Suppressor macrophage (primary cell): ENCODE measurements around the gene AZIN2.
A peak's percentile ranks its signal among the peaks of the same experiment; 100 is the strongest.
"Not testable (repeated sequence)": the region's sequence is repeated elsewhere in the genome, so short reads cannot be mapped to it uniquely, and the experiment has no call there.

Source experiments
- DNase-seq, 4 experiments: peaks; one replicate each; pipeline ENCODE4 v3.0.0-alpha.2; 2020 to 2022

Gene AZIN2

GRCh38 chr1:33057095-33057494 is 23.9 kb upstream of the AZIN2 start:
- no peak for DNase-seq

GRCh38 chr1:33060579-33061083 is 20.3 kb upstream of the AZIN2 start:
- DNase-seq = peak; percentile 67 to 79 (median 76)

DNA sequence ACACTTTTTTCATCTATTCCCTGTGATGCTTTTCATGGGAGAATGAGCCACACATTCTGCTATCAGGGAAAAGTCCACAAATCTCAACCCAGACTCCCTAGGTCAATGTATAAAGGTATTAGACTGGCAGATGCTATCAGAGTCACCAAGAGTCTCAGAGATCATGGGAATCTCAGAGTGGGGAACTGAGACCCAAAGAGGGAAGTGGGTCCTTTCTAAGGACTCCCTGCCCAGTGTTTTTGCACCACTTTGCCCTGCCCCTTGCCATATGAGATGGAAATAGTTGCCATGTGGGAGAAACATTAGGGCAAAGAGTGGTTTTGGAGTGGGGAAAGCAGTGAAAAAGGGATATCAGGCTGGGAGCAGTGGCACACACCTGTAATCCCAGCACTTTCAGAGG is 19.1 kb upstream of the AZIN2 start:
- peak; percentile 22 to 59 (median 48) for DNase-seq

DNA sequence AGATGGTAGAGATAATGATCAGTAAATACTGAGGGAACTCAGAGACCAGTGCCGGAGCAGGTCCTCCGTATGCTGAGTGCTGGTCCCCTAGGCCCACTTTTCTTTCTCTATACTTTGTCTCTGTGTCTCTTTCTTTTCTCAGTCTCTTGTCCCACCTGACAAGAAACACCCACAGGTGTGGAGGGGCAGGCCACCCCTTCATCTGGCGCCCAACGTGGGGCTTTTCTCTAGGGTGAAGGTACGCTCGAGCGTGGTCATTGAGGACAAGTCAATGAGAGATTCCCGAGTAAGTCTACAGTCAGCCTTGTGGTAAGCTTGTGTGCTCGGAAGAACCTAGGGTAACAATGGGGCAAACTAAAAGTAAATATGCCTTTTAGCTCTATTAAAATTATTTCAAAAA is 16.7 kb upstream of the AZIN2 start:
- DNase-seq = peak in 1 of 4 experiments; percentile 35

DNA sequence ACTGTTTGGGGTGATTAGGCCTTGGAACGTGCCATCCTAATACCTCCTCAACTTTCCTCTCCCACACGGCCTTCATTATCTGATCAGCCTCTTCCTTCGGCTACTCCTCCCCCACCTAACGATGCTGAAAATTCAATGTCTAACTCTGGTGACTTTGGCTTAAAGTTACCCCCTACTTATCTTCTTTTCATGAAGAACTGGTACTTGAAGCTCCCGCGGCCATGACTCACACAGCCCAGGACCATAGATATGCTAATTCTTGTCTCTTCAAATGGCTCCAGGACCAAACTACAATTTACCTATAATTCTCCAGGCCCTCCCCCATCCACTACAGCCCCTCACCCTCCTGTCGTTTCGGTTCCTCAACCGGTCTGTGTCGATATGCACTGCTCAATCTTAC is 15.7 kb upstream of the AZIN2 start:
- no peak for DNase-seq

GRCh38 chr1:33066477-33066876 is 14.5 kb upstream of the AZIN2 start:
- DNase-seq = not testable (repeated sequence)

GRCh38 chr1:33068108-33068507 is 12.8 kb upstream of the AZIN2 start:
- not testable (repeated sequence) for DNase-seq

- no peak for DNase-seq
Measured at GRCh38 chr1:33070628-33071027, 10.3 kb upstream of the AZIN2 start.

DNA sequence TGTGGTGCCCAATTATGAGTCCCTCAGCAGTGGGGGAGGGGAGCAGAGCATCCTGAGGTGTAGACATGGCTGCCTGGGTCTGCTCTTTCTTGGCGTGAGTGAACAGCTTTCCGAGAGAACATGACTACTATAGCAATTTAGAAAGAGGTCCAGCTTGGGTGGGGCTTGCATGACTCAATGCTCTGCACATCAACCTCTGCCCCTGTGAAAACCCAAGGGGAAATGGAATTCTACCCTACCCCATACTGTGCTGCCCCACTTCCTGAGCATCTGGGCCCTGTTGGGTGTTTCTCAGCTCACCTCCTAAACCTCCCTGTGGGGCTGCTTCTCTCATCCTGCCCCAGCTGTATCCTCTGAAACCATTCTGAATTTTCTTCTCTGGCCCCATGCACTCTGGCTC is 8.2 kb upstream of the AZIN2 start:
- no peak for DNase-seq

DNA sequence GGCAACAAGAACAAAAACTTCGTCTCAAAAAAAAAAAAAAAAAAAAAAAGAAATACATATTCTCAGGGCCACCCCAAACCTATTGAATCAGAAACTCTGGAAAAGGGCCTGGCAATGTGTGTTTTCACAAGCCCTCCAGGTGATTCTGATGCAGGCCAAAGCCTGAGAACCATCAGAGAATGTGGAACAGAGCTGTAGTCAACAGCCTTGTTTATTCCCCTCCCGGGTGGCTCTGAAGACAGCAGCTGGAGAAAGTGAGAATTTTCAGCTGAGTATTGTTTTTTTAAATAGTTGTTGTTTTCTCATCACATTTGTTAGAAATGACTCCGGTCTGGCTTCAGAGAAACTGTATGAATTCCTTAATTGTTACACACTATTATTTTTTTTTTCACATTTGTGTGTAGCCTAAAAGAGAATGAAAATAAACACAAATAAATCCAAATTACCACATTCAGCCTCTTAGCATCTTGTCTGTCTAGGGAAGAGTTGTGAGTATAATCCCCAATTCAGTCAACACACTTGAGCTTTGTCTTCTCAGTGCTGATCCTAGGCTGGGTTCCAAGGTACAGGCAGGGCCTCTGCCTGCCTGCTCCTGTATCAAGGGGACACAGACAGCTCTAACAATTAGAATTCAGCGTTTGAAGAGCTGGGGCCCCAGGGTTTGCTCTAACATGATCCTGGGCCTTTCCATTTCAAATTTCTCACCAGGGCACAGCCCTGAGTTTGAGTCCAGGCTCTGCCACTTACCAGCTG is 6.6 kb upstream of the AZIN2 start:
- no peak for DNase-seq

GRCh38 chr1:33078030-33078591 is 2.8 kb upstream of the AZIN2 start:
- DNase-seq = no peak

DNA sequence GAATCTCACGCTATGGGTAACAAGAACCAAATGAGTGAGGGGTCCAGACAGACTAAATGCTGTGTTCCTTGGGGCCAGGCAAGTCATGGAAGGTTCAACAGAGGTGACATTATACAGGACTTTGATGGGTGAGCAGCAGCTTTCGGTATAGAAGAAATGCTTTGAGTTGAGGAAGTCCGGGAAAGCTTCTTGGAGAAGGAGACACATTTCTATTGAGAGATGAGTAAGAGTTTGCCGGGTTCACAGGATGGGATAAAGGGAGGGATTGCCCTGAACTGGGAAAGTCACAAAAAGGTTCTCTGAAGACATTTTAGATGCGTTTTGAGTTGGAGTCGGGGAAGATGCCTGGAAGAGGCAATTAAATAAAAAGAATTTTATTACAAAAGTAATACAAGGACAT is 580 bp upstream of the AZIN2 start:
- DNase-seq = no peak

DNA sequence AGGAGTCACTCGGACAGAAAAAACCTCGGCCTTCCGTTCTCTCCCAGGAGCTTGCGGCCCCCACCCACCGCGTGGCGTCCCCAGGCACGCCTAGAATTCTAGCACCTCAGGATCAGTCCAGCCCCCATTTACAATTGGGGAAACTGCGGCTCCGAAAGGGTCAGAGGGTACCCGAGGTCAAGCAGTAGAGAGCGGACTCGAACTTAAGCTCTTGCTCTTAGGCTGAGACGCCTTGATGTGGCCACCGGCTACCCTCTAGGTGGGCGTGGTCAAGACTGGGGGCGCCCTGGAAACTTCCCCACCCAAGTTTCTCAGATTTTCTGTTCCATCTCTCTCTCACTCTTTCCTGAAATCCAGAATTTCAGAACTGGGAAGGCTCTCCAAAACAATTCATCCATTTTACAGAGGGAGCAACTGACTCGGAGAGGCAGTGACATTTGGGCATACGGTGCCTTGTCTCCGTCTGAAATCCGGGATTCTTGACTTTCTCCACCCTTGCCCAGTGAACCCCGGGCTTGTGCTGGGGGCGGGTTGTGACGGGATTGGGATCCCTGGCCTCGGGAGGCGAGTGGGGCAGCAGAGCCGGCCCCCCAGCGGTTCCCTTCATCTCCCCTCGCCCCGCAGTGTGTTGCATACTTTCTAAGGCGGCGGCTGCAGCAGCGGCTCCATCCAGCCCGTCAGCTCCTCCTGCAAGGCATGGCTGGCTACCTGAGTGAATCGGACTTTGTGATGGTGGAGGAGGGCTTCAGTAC is 777 bp downstream of the AZIN2 start:
- peak in 3 of 4 experiments; percentile 8 to 18 (median 12) for DNase-seq

GRCh38 chr1:33082575-33083108 is 1.7 kb downstream of the AZIN2 start:
- no peak for DNase-seq

- no peak for DNase-seq
Measured at GRCh38 chr1:33085332-33085731, 4.4 kb downstream of the AZIN2 start.

GRCh38 chr1:33086384-33086850 is 5.5 kb downstream of the AZIN2 start:
- DNase-seq = peak; percentile 78 to 86 (median 82)

DNA sequence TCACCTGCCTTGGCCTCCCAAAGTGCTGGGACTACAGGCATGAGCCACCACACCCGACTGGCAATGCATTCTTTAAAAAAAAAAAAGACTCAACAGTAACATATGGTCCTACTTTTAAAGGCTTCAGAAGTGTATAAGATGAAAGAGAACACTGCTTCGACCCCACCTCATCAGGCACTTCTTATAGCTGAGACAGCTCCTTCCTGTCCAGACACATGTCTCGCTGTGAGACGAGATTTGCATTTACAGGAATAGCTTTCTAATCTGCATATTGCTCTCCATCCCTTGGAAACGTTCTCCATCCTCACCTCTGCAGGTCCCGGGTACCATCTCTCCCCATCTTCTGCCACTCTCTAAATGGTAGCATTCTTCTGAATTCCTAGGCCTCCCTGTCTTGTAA is 6.7 kb downstream of the AZIN2 start:
- no peak for DNase-seq

DNA sequence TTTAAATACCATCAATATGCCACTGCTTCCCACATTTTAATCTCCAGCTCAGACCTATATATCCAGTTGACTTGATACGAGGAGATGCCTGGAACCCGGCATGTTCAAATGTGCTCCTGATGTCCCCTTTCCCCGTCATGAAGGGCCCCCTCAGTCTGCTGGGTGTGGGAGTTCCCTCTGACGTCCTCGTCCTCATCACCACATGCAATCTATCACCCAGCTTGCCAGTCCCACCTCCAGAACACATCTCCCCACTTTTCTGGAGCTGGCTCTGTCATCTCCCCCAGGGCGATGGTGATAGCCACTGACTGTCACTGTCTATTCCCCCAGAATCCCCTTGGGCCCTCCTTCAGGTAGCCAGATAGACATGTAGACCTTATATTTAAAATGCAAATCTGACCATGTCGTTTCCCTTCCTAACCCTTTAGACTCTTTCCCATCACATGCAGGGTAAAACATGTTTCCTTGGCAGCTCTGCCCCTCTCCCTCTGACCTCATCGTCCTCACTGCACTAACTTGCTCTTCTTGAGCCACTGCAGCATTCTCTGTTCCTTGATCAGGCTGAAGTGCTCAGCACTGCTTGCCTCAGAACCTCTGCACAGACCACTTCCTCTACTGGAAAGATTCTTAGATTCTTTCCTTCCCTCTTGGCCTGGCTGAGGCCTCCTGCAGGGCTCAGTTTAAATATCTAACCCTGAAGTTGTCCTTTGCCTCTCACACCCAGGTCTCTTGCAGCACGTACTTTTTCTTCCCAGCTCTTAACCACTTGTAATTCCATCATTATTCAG is 7.4 kb downstream of the AZIN2 start:
- peak; percentile 41 to 73 (median 64) for DNase-seq

- DNase-seq = no peak
Measured at GRCh38 chr1:33089457-33089856, 8.5 kb downstream of the AZIN2 start.

GRCh38 chr1:33092438-33092837 is 11.5 kb downstream of the AZIN2 start:
- DNase-seq = no peak

- no peak for DNase-seq
Measured at GRCh38 chr1:33093004-33093403, 12.1 kb downstream of the AZIN2 start.

GRCh38 chr1:33094486-33094885 is 13.5 kb downstream of the AZIN2 start:
- DNase-seq = no peak
